Measurements from ENCODE around the gene C3. TPM values are rescaled to one million over a fixed set of nuclear protein-coding genes. Genes with fewer than 3 reads are reported as not detected.
"Not testable (repeated sequence)": the region's sequence is repeated elsewhere in the genome, so short reads cannot be mapped to it uniquely, and the experiment has no call there.

The C3 gene
- total and polyA plus RNA-seq, 8 donors: 67.7 to 3,753 (median 596) TPM

- DNase-seq (no peak), FAIRE-seq (no peak), ATAC-seq (no peak)
- Histone ChIP-seq H3K36me3 (peaks cover 0 to 3% (median 0%) of the 10 kb centered on the region in 3 donors), H3K4me1 (no peaks in the 10 kb centered on the region), H3K27me3 (no peaks in the 10 kb centered on the region), H3K27ac (no peak overlapping the region), H3K9me3 (no peaks in the 10 kb centered on the region), H3K4me3 (no peak overlapping the region)
- intact Hi-C loops (cut with DNase I): no loop called here
- TF ChIP-seq CTCF (IDR thresholded peaks at IDR 0.05): no peak
- WGBS, 2 donors: 81 to 91% methylated on average over 4 of the region's 4 CpGs
Measured at GRCh38 chr19:6678690-6679109, 41.8 kb downstream of the C3 start.

- 59 to 69% methylated on average over 31 of the region's 31 CpGs for WGBS, 2 donors
- Histone ChIP-seq H3K4me1 (no peaks in the 10 kb centered on the region), H3K27ac (no peak overlapping the region), H3K9me3 (no peaks in the 10 kb centered on the region), H3K27me3 (no peaks in the 10 kb centered on the region), H3K4me3 (no peak overlapping the region), H3K36me3 (peaks cover 0 to 3% (median 0%) of the 10 kb centered on the region in 3 donors)
- peak in 3 of 4 donors; percentile 34 to 74 (median 38) for ATAC-seq
- TF ChIP-seq CTCF (IDR thresholded peaks at IDR 0.05): no peak
- no peak for DNase-seq
- no peak for FAIRE-seq
- intact Hi-C loops (cut with DNase I): no loop called here
Measured at GRCh38 chr19:6677883-6678689, 42.4 kb downstream of the C3 start.

GRCh38 chr19:6677495-6677882 lies 43.0 kb downstream of the C3 start:
- H3K4me1 ChIP-seq: no peaks in the 10 kb centered on the region
- H3K9me3 ChIP-seq: no peaks in the 10 kb centered on the region
- FAIRE-seq (no peak), ATAC-seq (peak in 1 of 4 donors; percentile 7), DNase-seq (no peak)
- no peak overlapping the region for H3K4me3 ChIP-seq
- H3K36me3 ChIP-seq: peaks cover 0 to 3% (median 0%) of the 10 kb centered on the region in 3 donors
- WGBS, 2 donors: 69 to 78% methylated on average over 10 of the region's 10 CpGs
- H3K27ac ChIP-seq: no peak overlapping the region
- intact Hi-C loops (cut with DNase I): no loop called here
- TF ChIP-seq CTCF (IDR thresholded peaks at IDR 0.05): no peak
- H3K27me3 ChIP-seq: no peaks in the 10 kb centered on the region

- FAIRE-seq: no peak
- H3K9me3 ChIP-seq: no peaks in the 10 kb centered on the region
- H3K36me3 ChIP-seq: peaks cover 0 to 3% (median 0%) of the 10 kb centered on the region in 3 donors
- no peak for ATAC-seq
- no peak overlapping the region for H3K4me3 ChIP-seq
- no peak overlapping the region for H3K27ac ChIP-seq
- no peak for DNase-seq
- 69 to 81% methylated on average over 8 of the region's 8 CpGs for WGBS, 2 donors
- TF ChIP-seq CTCF (IDR thresholded peaks at IDR 0.05): no peak
- intact Hi-C loops (cut with DNase I): no loop called here
- no peaks in the 10 kb centered on the region for H3K27me3 ChIP-seq
- no peaks in the 10 kb centered on the region for H3K4me1 ChIP-seq
Measured at GRCh38 chr19:6676288-6676687, 44.2 kb downstream of the C3 start.

- Histone ChIP-seq H3K9me3 (no peaks in the 10 kb centered on the region), H3K27ac (no peak overlapping the region), H3K36me3 (no peaks in the 10 kb centered on the region), H3K4me3 (no peak overlapping the region), H3K4me1 (no peaks in the 10 kb centered on the region), H3K27me3 (no peaks in the 10 kb centered on the region)
- no peak for TF ChIP-seq CTCF (IDR thresholded peaks at IDR 0.05)
- FAIRE-seq (no peak), DNase-seq (peak in 2 of 6 donors; percentile 13 to 54), ATAC-seq (peak in 3 of 4 donors; percentile 39 to 54 (median 49))
- intact Hi-C loops (cut with DNase I): no loop called here
- 46 to 57% methylated on average over 8 of the region's 8 CpGs for WGBS, 2 donors
Measured at GRCh38 chr19:6674868-6675305, 45.6 kb downstream of the C3 start.

- ATAC-seq; H3K27ac ChIP-seq; H3K27me3 ChIP-seq; DNase-seq; H3K9me3 ChIP-seq; H3K36me3 ChIP-seq; intact Hi-C loops (cut with DNase I); H3K4me1 ChIP-seq; FAIRE-seq; H3K4me3 ChIP-seq: not testable (repeated sequence)
- WGBS, 2 donors: 75 to 89% methylated on average over 6 of the region's 6 CpGs
Measured at GRCh38 chr19:6674408-6674807, 46.0 kb downstream of the C3 start.

All from pancreas (tissue), 10 donors.